Measurements from ENCODE around the gene AK4.
A peak's percentile ranks its signal among the peaks of the same experiment; 100 is the strongest.

Gene AK4

GRCh38 chr1:65243491-65243890, 95.5 kb downstream of the AK4 start:
- no peak for DNase-seq (ENCODE audit: low read depth)
- no peak overlapping the region for H3K4me3 ChIP-seq (ENCODE audit: low read depth, low read length)
- TF ChIP-seq POLR2A (IDR thresholded peaks at IDR 0.05; ENCODE audit: extremely low read depth, insufficient read length) (no peak), MYC (IDR thresholded peaks at IDR 0.05; ENCODE audit: low read depth, low read length) (no peak)
- TF ChIP-seq, protein P1, sequence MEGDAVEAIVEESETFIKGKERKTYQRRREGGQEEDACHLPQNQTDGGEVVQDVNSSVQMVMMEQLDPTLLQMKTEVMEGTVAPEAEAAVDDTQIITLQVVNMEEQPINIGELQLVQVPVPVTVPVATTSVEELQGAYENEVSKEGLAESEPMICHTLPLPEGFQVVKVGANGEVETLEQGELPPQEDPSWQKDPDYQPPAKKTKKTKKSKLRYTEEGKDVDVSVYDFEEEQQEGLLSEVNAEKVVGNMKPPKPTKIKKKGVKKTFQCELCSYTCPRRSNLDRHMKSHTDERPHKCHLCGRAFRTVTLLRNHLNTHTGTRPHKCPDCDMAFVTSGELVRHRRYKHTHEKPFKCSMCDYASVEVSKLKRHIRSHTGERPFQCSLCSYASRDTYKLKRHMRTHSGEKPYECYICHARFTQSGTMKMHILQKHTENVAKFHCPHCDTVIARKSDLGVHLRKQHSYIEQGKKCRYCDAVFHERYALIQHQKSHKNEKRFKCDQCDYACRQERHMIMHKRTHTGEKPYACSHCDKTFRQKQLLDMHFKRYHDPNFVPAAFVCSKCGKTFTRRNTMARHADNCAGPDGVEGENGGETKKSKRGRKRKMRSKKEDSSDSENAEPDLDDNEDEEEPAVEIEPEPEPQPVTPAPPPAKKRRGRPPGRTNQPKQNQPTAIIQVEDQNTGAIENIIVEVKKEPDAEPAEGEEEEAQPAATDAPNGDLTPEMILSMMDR (IDR thresholded peaks at IDR 0.05; ENCODE audit: low read depth, low read length), result no peak
- TF ChIP-seq, protein P2, sequence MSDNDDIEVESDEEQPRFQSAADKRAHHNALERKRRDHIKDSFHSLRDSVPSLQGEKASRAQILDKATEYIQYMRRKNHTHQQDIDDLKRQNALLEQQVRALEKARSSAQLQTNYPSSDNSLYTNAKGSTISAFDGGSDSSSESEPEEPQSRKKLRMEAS (IDR thresholded peaks at IDR 0.05; ENCODE audit: low read depth, low read length), result no peak

DNA sequence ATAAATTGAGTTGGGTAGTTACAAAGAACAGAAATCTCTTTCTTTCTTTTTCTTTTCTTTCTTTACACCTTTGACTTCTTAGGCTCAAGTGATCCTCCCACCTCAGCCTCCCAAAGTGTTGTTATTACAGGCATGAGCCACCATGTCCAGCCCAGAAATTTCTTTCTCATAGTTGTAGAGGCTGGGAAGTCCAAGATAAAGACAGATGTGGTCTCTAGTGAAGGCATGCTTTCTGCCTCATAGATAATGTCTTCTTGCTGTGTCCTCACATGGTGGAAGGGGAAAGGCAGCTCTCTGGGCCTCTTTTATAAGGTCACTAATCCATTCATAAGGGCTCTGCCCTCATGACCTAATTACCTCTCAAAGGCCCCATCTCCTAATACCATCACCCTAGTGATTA, 97.3 kb downstream of the AK4 start:
- H3K4me3 ChIP-seq (ENCODE audit: low read depth, low read length), result no peak overlapping the region
- DNase-seq (ENCODE audit: low read depth), result no peak
- TF ChIP-seq MYC (IDR thresholded peaks at IDR 0.05; ENCODE audit: low read depth, low read length) (no peak), POLR2A (IDR thresholded peaks at IDR 0.05; ENCODE audit: extremely low read depth, insufficient read length) (no peak)
- TF ChIP-seq, protein P2 (IDR thresholded peaks at IDR 0.05; ENCODE audit: low read depth, low read length), result no peak
- TF ChIP-seq, protein P1 (IDR thresholded peaks at IDR 0.05; ENCODE audit: low read depth, low read length), result no peak

GRCh38 chr1:65247419-65248359, 99.7 kb downstream of the AK4 start:
- no peak for DNase-seq (ENCODE audit: low read depth)
- no peak overlapping the region for H3K4me3 ChIP-seq (ENCODE audit: low read depth, low read length)
- TF ChIP-seq POLR2A (IDR thresholded peaks at IDR 0.05; ENCODE audit: extremely low read depth, insufficient read length), result no peak
- TF ChIP-seq, protein P1 (IDR thresholded peaks at IDR 0.05; ENCODE audit: low read depth, low read length), result no peak

GRCh38 chr1:65250826-65251225, 102.8 kb downstream of the AK4 start:
- no peak for DNase-seq (ENCODE audit: low read depth)
- TF ChIP-seq MYC (IDR thresholded peaks at IDR 0.05; ENCODE audit: low read depth, low read length), result no peak
- TF ChIP-seq, protein P1 (IDR thresholded peaks at IDR 0.05; ENCODE audit: low read depth, low read length), result no peak
- TF ChIP-seq, protein P2 (IDR thresholded peaks at IDR 0.05; ENCODE audit: low read depth, low read length), result no peak
- TF ChIP-seq POLR2A (IDR thresholded peaks at IDR 0.05; ENCODE audit: extremely low read depth, insufficient read length), result no peak
- no peak overlapping the region for H3K4me3 ChIP-seq (ENCODE audit: low read depth, low read length)

- DNase-seq (ENCODE audit: low read depth), result no peak
- TF ChIP-seq, protein P1 (IDR thresholded peaks at IDR 0.05; ENCODE audit: low read depth, low read length), result no peak
- TF ChIP-seq MYC (IDR thresholded peaks at IDR 0.05; ENCODE audit: low read depth, low read length), result no peak
- no peak for TF ChIP-seq POLR2A (IDR thresholded peaks at IDR 0.05; ENCODE audit: extremely low read depth, insufficient read length)
- TF ChIP-seq, protein P2 (IDR thresholded peaks at IDR 0.05; ENCODE audit: low read depth, low read length), result no peak; the same call in 1 of the 2 replicates
- peak overlapping the region; percentile 56 for H3K4me3 ChIP-seq (ENCODE audit: low read depth, low read length)
These were observed 105.9 kb downstream of the AK4 start for GRCh38 chr1:65253800-65254319.

Data from NB4 (cell line).